ENCODE data around the gene MRPL21.

- no peak for TF ChIP-seq EZH2 (IDR thresholded peaks at IDR 0.05; ENCODE audit: borderline replicate concordance, low read length)
- TF ChIP-seq CTCF (IDR thresholded peaks at IDR 0.05; ENCODE audit: low read length): no peak
Measured at GRCh38 chr11:68950762-68951161, 47.1 kb upstream of the MRPL21 start.
